ENCODE results near the gene LSM14A.

DNA sequence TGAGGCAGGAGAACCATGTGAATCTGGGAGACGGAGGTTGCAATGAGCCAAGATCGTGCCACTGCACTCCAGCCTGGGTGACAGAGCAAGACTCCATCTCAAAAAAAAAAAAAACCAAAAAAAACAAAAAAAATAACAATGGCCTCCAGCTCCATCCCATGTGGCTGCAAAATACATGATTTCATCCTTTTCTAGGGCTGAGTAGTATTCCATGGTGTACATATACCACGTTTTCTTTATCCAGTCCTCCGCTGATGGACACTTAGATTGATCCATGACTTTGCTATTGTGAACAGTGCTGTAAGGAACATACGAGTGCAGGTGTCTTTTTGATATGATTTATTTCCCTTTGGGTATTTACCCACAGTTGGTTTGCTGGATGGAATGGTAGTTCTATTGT is 20.9 kb upstream of the LSM14A start:
- TF ChIP-seq, protein P1, sequence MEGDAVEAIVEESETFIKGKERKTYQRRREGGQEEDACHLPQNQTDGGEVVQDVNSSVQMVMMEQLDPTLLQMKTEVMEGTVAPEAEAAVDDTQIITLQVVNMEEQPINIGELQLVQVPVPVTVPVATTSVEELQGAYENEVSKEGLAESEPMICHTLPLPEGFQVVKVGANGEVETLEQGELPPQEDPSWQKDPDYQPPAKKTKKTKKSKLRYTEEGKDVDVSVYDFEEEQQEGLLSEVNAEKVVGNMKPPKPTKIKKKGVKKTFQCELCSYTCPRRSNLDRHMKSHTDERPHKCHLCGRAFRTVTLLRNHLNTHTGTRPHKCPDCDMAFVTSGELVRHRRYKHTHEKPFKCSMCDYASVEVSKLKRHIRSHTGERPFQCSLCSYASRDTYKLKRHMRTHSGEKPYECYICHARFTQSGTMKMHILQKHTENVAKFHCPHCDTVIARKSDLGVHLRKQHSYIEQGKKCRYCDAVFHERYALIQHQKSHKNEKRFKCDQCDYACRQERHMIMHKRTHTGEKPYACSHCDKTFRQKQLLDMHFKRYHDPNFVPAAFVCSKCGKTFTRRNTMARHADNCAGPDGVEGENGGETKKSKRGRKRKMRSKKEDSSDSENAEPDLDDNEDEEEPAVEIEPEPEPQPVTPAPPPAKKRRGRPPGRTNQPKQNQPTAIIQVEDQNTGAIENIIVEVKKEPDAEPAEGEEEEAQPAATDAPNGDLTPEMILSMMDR (conservative IDR thresholded peaks at IDR 0.05 in 1 of 2, IDR thresholded peaks at IDR 0.05 in 1 of 2; ENCODE audit: low read depth in 1 of 2, low read length in 2 of 2): no peak
- TF ChIP-seq EZH2 (IDR thresholded peaks at IDR 0.05; ENCODE audit: low read length, missing control alignments): no peak
